ENCODE data around the gene SLC31A2. TPM values are rescaled to one million over a fixed set of nuclear protein-coding genes. Genes with fewer than 3 reads are reported as not detected.
"Not testable (repeated sequence)": the region's sequence is repeated elsewhere in the genome, so short reads cannot be mapped to it uniquely, and the experiment has no call there.

The SLC31A2 gene
- total RNA-seq, 5 donors from 2014 or later (not counting 1 experiment from before 2014, with no cell fraction given) = 3.4 to 6.1 (median 4.0) TPM

DNA sequence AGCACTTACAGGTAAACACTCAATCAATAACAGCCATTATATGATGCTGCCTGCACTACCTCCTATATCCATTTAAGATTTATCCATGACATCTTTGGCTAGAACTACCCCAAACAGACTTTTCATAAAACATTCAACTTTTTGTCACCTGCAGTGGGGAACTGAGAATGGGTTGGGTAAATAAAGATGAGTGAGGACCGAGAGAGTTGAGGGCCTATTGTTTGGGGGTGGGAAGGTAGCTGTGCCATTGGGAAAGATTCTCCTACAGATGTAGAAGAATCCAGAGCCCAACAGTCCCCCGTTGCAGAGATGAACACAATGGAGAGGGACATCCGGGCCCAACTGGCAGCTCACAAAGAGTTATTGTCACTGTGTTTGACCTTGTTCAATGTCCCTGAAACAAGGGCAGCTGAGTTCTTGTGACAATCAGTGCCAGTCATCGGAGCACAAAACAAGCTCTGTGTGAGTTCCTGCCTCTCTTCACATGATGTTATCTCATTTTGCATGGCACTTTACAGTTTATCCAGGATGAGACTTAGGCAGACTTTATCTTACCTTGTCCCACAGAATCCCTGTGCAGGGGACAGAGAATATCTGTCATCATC lies 11.5 kb upstream of the SLC31A2 start:
- CTCF ChIA-PET = interaction anchor here (0.6 kb wide), 2 partner anchors 173 to 447 kb away, joined by 3 read pairs; no protein-coding TSS in a partner anchor
- peaks cover 8 to 13% (median 12%) of the 10 kb centered on the region in 3 donors for H3K9me3 Mint-ChIP-seq
- no peak overlapping the region for H3K27ac Mint-ChIP-seq
- POLR2A ChIA-PET = no interaction called here
- peaks cover 12 to 20% of the 10 kb centered on the region in 2 donors for H3K27me3 Mint-ChIP-seq
- H3K36me3 Mint-ChIP-seq = peaks cover 5% of the 10 kb centered on the region
- WGBS (ENCODE audit: insufficient coverage) = 65% methylated on average over 3 of the region's 4 CpGs
- no peak overlapping the region for H3K4me3 Mint-ChIP-seq
- ATAC-seq (replicated peaks in 1 of 4) = no peak
- peaks cover 0 to 13% of the 10 kb centered on the region in 2 experiments for H3K27me3 ChIP-seq (replicated peaks in 1 of 2; ENCODE audit: control insufficient read depth in 2 of 2, extremely low read depth in 1 of 2, insufficient read depth in 2 of 2, low read length in 1 of 2)
- peaks cover 4% of the 10 kb centered on the region for H3K9me3 ChIP-seq
- H3K27ac ChIP-seq (ENCODE audit: low read length) = no peak overlapping the region
- no peak for DNase-seq
- H3K36me3 ChIP-seq (ENCODE audit: control insufficient read depth in 2 of 2, extremely low read depth in 1 of 2, insufficient read depth in 1 of 2, low read length in 1 of 2) = no peaks in the 10 kb centered on the region
- H3K4me1 Mint-ChIP-seq = no peaks in the 10 kb centered on the region
- H3K4me3 ChIP-seq (ENCODE audit: control insufficient read depth in 1 of 2, extremely low read depth in 1 of 2, low read length in 1 of 2) = no peak overlapping the region
- no peaks in the 10 kb centered on the region for H3K4me1 ChIP-seq (ENCODE audit: control insufficient read depth in 1 of 2, extremely low read depth in 1 of 2, insufficient read depth in 2 of 2, low read length in 2 of 2)

DNA sequence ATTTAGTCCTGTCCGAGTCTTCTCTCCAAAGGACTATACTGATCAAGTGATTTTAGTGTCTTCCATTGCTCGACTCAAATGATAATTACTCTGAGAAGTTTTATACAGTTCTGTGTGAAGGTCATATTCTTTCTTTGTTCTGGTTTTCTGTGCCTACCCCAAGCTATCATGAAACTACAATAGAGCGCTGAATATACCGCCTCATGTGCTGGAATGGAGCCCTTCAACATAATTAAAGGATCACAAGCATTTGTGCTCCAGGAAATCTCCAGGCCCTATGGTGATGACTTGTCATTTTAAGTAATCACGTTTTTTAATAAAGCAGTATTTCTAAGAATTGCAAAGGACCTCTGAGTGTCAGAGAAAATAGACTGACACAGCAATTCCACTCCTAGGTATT lies 10.9 kb upstream of the SLC31A2 start:
- ATAC-seq (replicated peaks in 1 of 4) (no peak), DNase-seq (no peak)
- Mint-ChIP-seq H3K4me1 (no peaks in the 10 kb centered on the region), H3K4me3 (no peak overlapping the region), H3K27me3 (peaks cover 19 to 26% of the 10 kb centered on the region in 2 donors), H3K36me3 (peaks cover 5% of the 10 kb centered on the region), H3K9me3 (peaks cover 8 to 13% (median 12%) of the 10 kb centered on the region in 3 donors), H3K27ac (no peak overlapping the region)
- Histone ChIP-seq H3K4me3 (ENCODE audit: control insufficient read depth in 1 of 2, extremely low read depth in 1 of 2, low read length in 1 of 2) (no peak overlapping the region), H3K36me3 (ENCODE audit: control insufficient read depth in 2 of 2, extremely low read depth in 1 of 2, insufficient read depth in 1 of 2, low read length in 1 of 2) (no peaks in the 10 kb centered on the region), H3K27me3 (replicated peaks in 1 of 2; ENCODE audit: control insufficient read depth in 2 of 2, extremely low read depth in 1 of 2, insufficient read depth in 2 of 2, low read length in 1 of 2) (peaks cover 0 to 15% of the 10 kb centered on the region in 2 experiments), H3K9me3 (peaks cover 4% of the 10 kb centered on the region), H3K27ac (ENCODE audit: low read length) (no peak overlapping the region), H3K4me1 (ENCODE audit: control insufficient read depth in 1 of 2, extremely low read depth in 1 of 2, insufficient read depth in 2 of 2, low read length in 2 of 2) (no peaks in the 10 kb centered on the region)
- ChIA-PET POLR2A (no interaction called here), CTCF (interaction anchor here (0.6 kb wide), 2 partner anchors 172 to 446 kb away, joined by 3 read pairs; no protein-coding TSS in a partner anchor)
- no CpG with 5 or more reads among the region's 5 CpGs for WGBS (ENCODE audit: insufficient coverage)

DNA sequence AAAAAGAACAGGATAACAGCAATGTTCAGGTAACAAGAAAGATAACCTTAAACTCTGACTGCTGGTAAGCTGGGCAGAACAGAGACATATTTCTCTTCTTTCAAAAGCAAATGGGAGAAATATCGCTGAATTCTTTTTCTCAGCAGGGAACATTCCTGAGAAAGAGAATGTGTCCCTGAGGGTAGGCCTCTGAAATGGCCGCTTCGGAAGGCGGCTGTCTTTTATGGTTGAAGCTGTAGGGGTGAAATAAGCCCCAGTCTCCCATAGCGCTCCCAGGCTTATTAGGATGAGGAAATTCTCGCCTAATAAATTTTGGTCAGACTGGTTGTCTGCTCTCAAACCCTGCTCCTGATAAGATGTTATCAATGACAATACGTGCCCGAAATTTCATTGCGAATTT lies 9.9 kb upstream of the SLC31A2 start:
- CTCF ChIA-PET = not testable (repeated sequence)

DNA sequence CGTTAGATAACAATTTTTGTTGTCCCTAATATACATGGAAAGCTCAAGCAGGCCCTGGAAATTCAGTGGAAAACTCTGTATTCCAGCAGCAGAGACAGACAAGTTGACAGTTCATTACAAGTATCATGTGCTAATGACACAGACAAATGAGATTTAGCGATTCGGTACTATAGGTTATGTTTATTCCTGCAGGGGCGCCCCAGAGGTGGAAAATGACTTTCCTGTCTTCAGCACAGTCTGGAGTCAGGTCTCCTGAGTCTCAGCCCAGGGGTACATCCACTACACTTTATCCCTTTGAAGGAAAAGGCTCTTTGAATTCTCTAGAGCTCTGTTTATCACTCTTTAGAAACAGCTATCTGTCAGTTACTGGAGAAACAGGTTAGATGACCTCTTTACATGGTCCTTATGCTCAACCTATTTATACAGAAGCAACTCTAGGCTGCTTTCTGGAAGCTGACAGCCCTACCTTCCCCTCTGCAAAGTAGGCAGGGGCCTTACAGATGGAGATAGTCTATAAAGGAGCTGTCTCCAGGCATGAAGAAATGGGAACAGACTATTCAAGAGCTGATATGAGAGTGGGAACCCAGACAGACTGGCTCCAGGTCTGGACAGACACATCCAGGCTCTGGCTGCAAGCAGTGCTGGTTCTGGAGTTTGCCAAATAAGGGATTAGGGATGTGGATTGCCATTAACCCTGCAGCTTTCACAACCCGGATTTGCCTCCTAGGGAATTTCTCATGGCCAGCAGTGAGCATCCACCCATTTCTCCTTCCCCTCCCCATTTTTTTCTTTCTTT lies 7.2 kb upstream of the SLC31A2 start:
- H3K36me3 ChIP-seq (ENCODE audit: control insufficient read depth in 2 of 2, extremely low read depth in 1 of 2, insufficient read depth in 1 of 2, low read length in 1 of 2) = no peaks in the 10 kb centered on the region
- H3K27ac ChIP-seq (ENCODE audit: low read length) = no peak overlapping the region
- no peak overlapping the region for H3K27ac Mint-ChIP-seq
- peaks cover 5% of the 10 kb centered on the region for H3K36me3 Mint-ChIP-seq
- 83% methylated on average over 3 of the region's 5 CpGs for WGBS (ENCODE audit: insufficient coverage)
- H3K4me1 Mint-ChIP-seq = no peaks in the 10 kb centered on the region
- ChIA-PET POLR2A (no interaction called here), CTCF (no interaction called here)
- H3K4me3 ChIP-seq (ENCODE audit: control insufficient read depth in 1 of 2, extremely low read depth in 1 of 2, low read length in 1 of 2) = no peak overlapping the region
- H3K27me3 Mint-ChIP-seq = peaks cover 26 to 29% of the 10 kb centered on the region in 2 donors
- no peak overlapping the region for H3K4me3 Mint-ChIP-seq
- DNase-seq (no peak), ATAC-seq (replicated peaks in 1 of 4) (no peak)
- peaks cover 2 to 21% of the 10 kb centered on the region in 2 experiments for H3K27me3 ChIP-seq (replicated peaks in 1 of 2; ENCODE audit: control insufficient read depth in 2 of 2, extremely low read depth in 1 of 2, insufficient read depth in 2 of 2, low read length in 1 of 2)
- H3K9me3 Mint-ChIP-seq = peaks cover 8 to 13% (median 12%) of the 10 kb centered on the region in 3 donors
- peaks cover 4% of the 10 kb centered on the region for H3K9me3 ChIP-seq
- H3K4me1 ChIP-seq (ENCODE audit: control insufficient read depth in 1 of 2, extremely low read depth in 1 of 2, insufficient read depth in 2 of 2, low read length in 2 of 2) = no peaks in the 10 kb centered on the region

More for the DNA sequence above, 9.9 kb upstream of the SLC31A2 start:
- H3K4me1 ChIP-seq (ENCODE audit: control insufficient read depth in 1 of 2, extremely low read depth in 1 of 2, insufficient read depth in 2 of 2, low read length in 2 of 2); DNase-seq; H3K27ac Mint-ChIP-seq; H3K27ac ChIP-seq (ENCODE audit: low read length); H3K4me3 Mint-ChIP-seq; H3K9me3 ChIP-seq; H3K36me3 ChIP-seq (ENCODE audit: control insufficient read depth in 2 of 2, extremely low read depth in 1 of 2, insufficient read depth in 1 of 2, low read length in 1 of 2); POLR2A ChIA-PET; ATAC-seq (replicated peaks in 1 of 4); H3K4me3 ChIP-seq (ENCODE audit: control insufficient read depth in 1 of 2, extremely low read depth in 1 of 2, low read length in 1 of 2); H3K36me3 Mint-ChIP-seq; H3K4me1 Mint-ChIP-seq: not testable (repeated sequence)
- peaks cover 0 to 19% of the 10 kb centered on the region in 2 experiments for H3K27me3 ChIP-seq (replicated peaks in 1 of 2; ENCODE audit: control insufficient read depth in 2 of 2, extremely low read depth in 1 of 2, insufficient read depth in 2 of 2, low read length in 1 of 2)
- peaks cover 8 to 13% (median 12%) of the 10 kb centered on the region in 3 donors for H3K9me3 Mint-ChIP-seq
- peaks cover 27% of the 10 kb centered on the region in 2 donors for H3K27me3 Mint-ChIP-seq
- WGBS (ENCODE audit: insufficient coverage) = 100% methylated on average over 7 of the region's 9 CpGs

DNA sequence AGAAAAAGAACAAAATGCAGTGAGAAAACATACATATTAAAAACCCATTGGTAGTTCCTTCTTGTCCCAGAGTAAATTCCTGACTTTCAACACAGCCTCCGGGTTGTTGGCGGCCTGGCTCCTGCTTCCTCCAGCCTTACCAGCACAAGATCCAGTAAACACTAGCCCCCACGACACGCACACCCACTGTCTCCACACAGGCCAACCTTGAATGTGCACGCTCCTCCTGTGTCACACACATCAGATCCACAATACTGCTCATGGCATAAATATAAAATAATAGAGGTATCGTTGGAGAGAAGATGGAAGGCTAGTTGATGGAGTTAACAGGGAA lies 2.5 kb upstream of the SLC31A2 start:
- peaks cover 17 to 20% of the 10 kb centered on the region in 2 donors for H3K27me3 Mint-ChIP-seq
- H3K36me3 Mint-ChIP-seq = no peaks in the 10 kb centered on the region
- peaks cover 3 to 16% of the 10 kb centered on the region in 2 experiments for H3K4me1 ChIP-seq (ENCODE audit: control insufficient read depth in 1 of 2, extremely low read depth in 1 of 2, insufficient read depth in 2 of 2, low read length in 2 of 2)
- ATAC-seq (replicated peaks in 1 of 4) (no peak), DNase-seq (no peak)
- WGBS (ENCODE audit: insufficient coverage) = 90% methylated on average over 2 of the region's 6 CpGs
- H3K27me3 ChIP-seq (replicated peaks in 1 of 2; ENCODE audit: control insufficient read depth in 2 of 2, extremely low read depth in 1 of 2, insufficient read depth in 2 of 2, low read length in 1 of 2) = peaks cover 2 to 17% of the 10 kb centered on the region in 2 experiments
- H3K4me1 Mint-ChIP-seq = peaks cover 13 to 22% (median 20%) of the 10 kb centered on the region in 3 donors
- no peak overlapping the region for H3K27ac ChIP-seq (ENCODE audit: low read length)
- no peaks in the 10 kb centered on the region for H3K9me3 Mint-ChIP-seq
- H3K27ac Mint-ChIP-seq = no peak overlapping the region
- POLR2A ChIA-PET = no interaction called here
- no peaks in the 10 kb centered on the region for H3K9me3 ChIP-seq
- no peaks in the 10 kb centered on the region for H3K36me3 ChIP-seq (ENCODE audit: control insufficient read depth in 2 of 2, extremely low read depth in 1 of 2, insufficient read depth in 1 of 2, low read length in 1 of 2)
- H3K4me3 Mint-ChIP-seq = no peak overlapping the region
- H3K4me3 ChIP-seq (ENCODE audit: control insufficient read depth in 1 of 2, extremely low read depth in 1 of 2, low read length in 1 of 2) = no peak overlapping the region
- CTCF ChIA-PET = no interaction called here

DNA sequence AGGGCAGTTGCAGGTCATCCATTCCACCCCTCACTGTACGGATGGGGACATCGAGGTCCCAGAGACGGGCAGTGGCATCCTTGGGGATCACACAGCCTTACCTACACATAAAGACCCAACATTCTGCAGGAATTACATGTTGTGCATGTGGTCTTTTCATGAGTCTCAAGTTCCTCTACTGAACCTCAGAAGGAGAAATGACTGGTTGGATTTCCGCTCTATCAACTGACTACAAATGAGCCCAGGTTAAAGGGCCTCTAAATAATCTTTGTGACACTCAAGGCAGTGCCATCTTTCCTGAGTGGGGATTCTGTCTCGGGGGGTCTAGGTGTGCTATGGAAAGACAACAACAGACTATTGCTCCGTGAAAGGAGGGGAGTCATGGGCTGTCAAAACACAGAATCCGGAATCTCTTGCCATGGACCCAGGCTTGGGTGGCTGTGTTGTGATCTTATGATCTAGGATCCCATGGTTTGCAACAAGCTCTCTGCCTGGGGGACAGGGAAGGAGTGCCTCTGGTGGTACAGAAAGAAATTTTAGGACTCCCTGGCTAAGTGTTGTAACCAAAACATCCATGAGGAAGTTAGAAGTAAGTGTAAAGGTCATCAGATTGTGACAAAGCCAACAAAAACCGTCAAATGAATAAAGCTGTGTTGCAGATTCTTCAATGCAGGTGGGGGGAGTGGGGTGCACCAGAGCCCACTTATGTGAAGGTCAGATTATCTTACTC lies 1.9 kb upstream of the SLC31A2 start:
- CTCF ChIA-PET = interaction anchor here (0.7 to 1.1 kb wide), 2 partner anchors 72 to 124 kb away, joined by 3 read pairs; partner anchors contain the start of genes FKBP15 (in 1 of the 2) and SLC31A1 (in 1 of the 2)
- POLR2A ChIA-PET = no interaction called here

More for the DNA sequence above, 1.9 kb upstream of the SLC31A2 start:
- Histone ChIP-seq H3K4me3 (ENCODE audit: control insufficient read depth in 1 of 2, extremely low read depth in 1 of 2, low read length in 1 of 2) (no peak overlapping the region), H3K9me3 (no peaks in the 10 kb centered on the region), H3K4me1 (ENCODE audit: control insufficient read depth in 1 of 2, extremely low read depth in 1 of 2, insufficient read depth in 2 of 2, low read length in 2 of 2) (peaks cover 3 to 16% of the 10 kb centered on the region in 2 experiments), H3K27me3 (replicated peaks in 1 of 2; ENCODE audit: control insufficient read depth in 2 of 2, extremely low read depth in 1 of 2, insufficient read depth in 2 of 2, low read length in 1 of 2) (peaks cover 2 to 15% of the 10 kb centered on the region in 2 experiments), H3K36me3 (ENCODE audit: control insufficient read depth in 2 of 2, extremely low read depth in 1 of 2, insufficient read depth in 1 of 2, low read length in 1 of 2) (no peaks in the 10 kb centered on the region), H3K27ac (ENCODE audit: low read length) (no peak overlapping the region)
- ATAC-seq (replicated peaks in 1 of 4) (no peak), DNase-seq (no peak)
- H3K4me3 Mint-ChIP-seq = peak overlapping the region in 1 of 3 donors; percentile 24
- no peaks in the 10 kb centered on the region for H3K36me3 Mint-ChIP-seq
- no peaks in the 10 kb centered on the region for H3K9me3 Mint-ChIP-seq
- 94% methylated on average over 5 of the region's 8 CpGs for WGBS (ENCODE audit: insufficient coverage)
- H3K27me3 Mint-ChIP-seq = peaks cover 17 to 20% of the 10 kb centered on the region in 2 donors
- no peak overlapping the region for H3K27ac Mint-ChIP-seq
- peaks cover 13 to 27% (median 21%) of the 10 kb centered on the region in 3 donors for H3K4me1 Mint-ChIP-seq

All from T-cell (primary cell).